Measurements from ENCODE around the gene RNGTT. TPM values are rescaled to one million over a fixed set of nuclear protein-coding genes. Genes with fewer than 3 reads are reported as not detected.

Gene RNGTT
- polyA plus RNA-seq, 1 donor (not counting 4 experiments of a cell fraction or from before 2014, with no cell fraction given): 9.7 TPM

GRCh38 chr6:88565836-88566235, 397.6 kb downstream of the RNGTT start:
- H3K79me2 ChIP-seq (ENCODE audit: control insufficient read depth, insufficient read depth, low read length): no peaks in the 10 kb centered on the region
- H3K9ac ChIP-seq (ENCODE audit: control insufficient read depth, extremely low read depth, insufficient read depth, low read length): no peak overlapping the region
- H3K36me3 ChIP-seq (ENCODE audit: control insufficient read depth in 2 of 2, extremely low read depth in 1 of 2, insufficient read depth in 2 of 2, low read length in 2 of 2): no peaks in the 10 kb centered on the region
- no peak overlapping the region for H3K4me3 ChIP-seq (ENCODE audit: control insufficient read depth in 2 of 3, extremely low read depth in 1 of 3, insufficient read depth in 2 of 3, low read depth in 1 of 3, low read length in 3 of 3)
- no peaks in the 10 kb centered on the region for H3K9me3 ChIP-seq (ENCODE audit: control insufficient read depth, low read depth, low read length)
- no peaks in the 10 kb centered on the region for H3K9me1 ChIP-seq (ENCODE audit: control insufficient read depth, extremely low read depth, insufficient read depth, low read length)
- H2AFZ ChIP-seq (ENCODE audit: control insufficient read depth, low read length): no peak overlapping the region
- H3K4me1 ChIP-seq (ENCODE audit: control insufficient read depth, extremely low read depth, insufficient read depth, low read length): no peaks in the 10 kb centered on the region
- H3K27ac ChIP-seq (ENCODE audit: control insufficient read depth, insufficient read depth, low read length): no peak overlapping the region
- no peaks in the 10 kb centered on the region for H4K20me1 ChIP-seq (ENCODE audit: control insufficient read depth, extremely low read depth, insufficient read depth, low read length)
- no peaks in the 10 kb centered on the region for H3K27me3 ChIP-seq (ENCODE audit: control insufficient read depth, extremely low read depth, insufficient read depth, low read length)
- no peak overlapping the region for H3K4me2 ChIP-seq (ENCODE audit: control insufficient read depth, extremely low read depth, insufficient read depth, low read depth, low read length)
- DNase-seq (ENCODE audit: low read depth, low spot score) (no peak), FAIRE-seq (no peak)
- dilution Hi-C loops (cut with MboI; ENCODE audit: extremely low pct_ligation_motif_present, low sequenced_read_pairs): no loop called here
- no peak for TF ChIP-seq CTCF (optimal IDR thresholded peaks at IDR 0.05 in 1 of 3, IDR thresholded peaks at IDR 0.05 in 1 of 3, conservative IDR thresholded peaks at IDR 0.05 in 1 of 3; ENCODE audit: extremely low read depth in 1 of 3, insufficient read depth in 2 of 3, low read length in 3 of 3)
- no peak for TF ChIP-seq EZH2 (IDR thresholded peaks at IDR 0.05; ENCODE audit: low read length)

GRCh38 chr6:88565409-88565811, 398.0 kb downstream of the RNGTT start:
- dilution Hi-C loops (cut with MboI; ENCODE audit: extremely low pct_ligation_motif_present, low sequenced_read_pairs): no loop called here

More at GRCh38 chr6:88565409-88565811, 398.0 kb downstream of the RNGTT start:
- FAIRE-seq: no peak
- Histone ChIP-seq H3K79me2 (ENCODE audit: control insufficient read depth, insufficient read depth, low read length) (no peaks in the 10 kb centered on the region), H3K27me3 (ENCODE audit: control insufficient read depth, extremely low read depth, insufficient read depth, low read length) (no peaks in the 10 kb centered on the region), H3K36me3 (ENCODE audit: control insufficient read depth in 2 of 2, extremely low read depth in 1 of 2, insufficient read depth in 2 of 2, low read length in 2 of 2) (no peaks in the 10 kb centered on the region), H3K27ac (ENCODE audit: control insufficient read depth, insufficient read depth, low read length) (no peak overlapping the region), H4K20me1 (ENCODE audit: control insufficient read depth, extremely low read depth, insufficient read depth, low read length) (no peaks in the 10 kb centered on the region), H3K4me3 (ENCODE audit: control insufficient read depth in 2 of 3, extremely low read depth in 1 of 3, insufficient read depth in 2 of 3, low read depth in 1 of 3, low read length in 3 of 3) (no peak overlapping the region), H3K9me1 (ENCODE audit: control insufficient read depth, extremely low read depth, insufficient read depth, low read length) (no peaks in the 10 kb centered on the region), H3K9ac (ENCODE audit: control insufficient read depth, extremely low read depth, insufficient read depth, low read length) (no peak overlapping the region), H3K4me2 (ENCODE audit: control insufficient read depth, extremely low read depth, insufficient read depth, low read depth, low read length) (no peak overlapping the region), H3K9me3 (ENCODE audit: control insufficient read depth, low read depth, low read length) (no peaks in the 10 kb centered on the region), H2AFZ (ENCODE audit: control insufficient read depth, low read length) (no peak overlapping the region), H3K4me1 (ENCODE audit: control insufficient read depth, extremely low read depth, insufficient read depth, low read length) (no peaks in the 10 kb centered on the region)
- TF ChIP-seq EZH2 (IDR thresholded peaks at IDR 0.05; ENCODE audit: low read length) (no peak), CTCF (optimal IDR thresholded peaks at IDR 0.05 in 1 of 3, IDR thresholded peaks at IDR 0.05 in 1 of 3, conservative IDR thresholded peaks at IDR 0.05 in 1 of 3; ENCODE audit: extremely low read depth in 1 of 3, insufficient read depth in 2 of 3, low read length in 3 of 3) (no peak)
- DNase-seq (ENCODE audit: low read depth, low spot score): no peak
